ENCODE measurements around the gene KIFAP3. TPM values are rescaled to one million over a fixed set of nuclear protein-coding genes. Genes with fewer than 3 reads are reported as not detected.

KIFAP3 gene
- total and polyA plus RNA-seq, 2 donors (not counting 1 experiment from before 2014, with no cell fraction given), result 3.7 to 14.9 TPM

GRCh38 chr1:169958987-169959386 is 115.5 kb downstream of the KIFAP3 start:
- no peak overlapping the region for H3K4me3 Mint-ChIP-seq
- Histone ChIP-seq H3K36me3 (replicated peaks in 1 of 2; ENCODE audit: control extremely low read depth in 1 of 2, control insufficient read depth in 1 of 2, extremely low read depth in 1 of 2, insufficient read depth in 2 of 2, low read length in 1 of 2) (peaks cover 1 to 2% of the 10 kb centered on the region in 2 experiments), H3K27me3 (replicated peaks in 1 of 4; ENCODE audit: control extremely low read depth in 1 of 4, control insufficient read depth in 3 of 4, insufficient read depth in 4 of 4, low read length in 3 of 4) (no peaks in the 10 kb centered on the region), H3K4me1 (ENCODE audit: control insufficient read depth in 2 of 2, insufficient read depth in 2 of 2, low read length in 2 of 2) (no peaks in the 10 kb centered on the region), H3K4me3 (ENCODE audit: control extremely low read depth in 1 of 5, extremely low read depth in 1 of 5, insufficient read depth in 1 of 5, low read depth in 2 of 5, low read length in 4 of 5) (no peak overlapping the region), H3K9me3 (ENCODE audit: control extremely low read depth in 1 of 3, control insufficient read depth in 2 of 3, insufficient read depth in 1 of 3, low read length in 2 of 3) (peaks cover 0 to 1% (median 0%) of the 10 kb centered on the region in 3 donors), H4K20me1 (ENCODE audit: control insufficient read depth, insufficient read depth, low read length, poor library complexity, severe bottlenecking) (no peaks in the 10 kb centered on the region), H3K9ac (ENCODE audit: low read length) (no peak overlapping the region), H3K79me2 (ENCODE audit: control insufficient read depth, insufficient read depth, low read length) (no peaks in the 10 kb centered on the region), H3K4me2 (replicated peaks; ENCODE audit: low read depth, low read length, poor library complexity, severe bottlenecking) (no peak overlapping the region), H2AFZ (ENCODE audit: insufficient read depth, low read depth, low read length, poor library complexity, severe bottlenecking) (no peak overlapping the region), H3K27ac (ENCODE audit: low read length in 2 of 2) (no peak overlapping the region)
- H3K4me1 Mint-ChIP-seq, result no peaks in the 10 kb centered on the region
- no peak overlapping the region for H3K27ac Mint-ChIP-seq
- CTCF ChIA-PET, result no interaction called here
- no peaks in the 10 kb centered on the region for H3K9me3 Mint-ChIP-seq (ENCODE audit: insufficient read depth)
- DNase-seq, result no peak
- 100% methylated on average over 1 of the region's 3 CpGs for WGBS (ENCODE audit: insufficient coverage)
- TF ChIP-seq CTCF (IDR thresholded peaks at IDR 0.05) (no peak), EZH2 (IDR thresholded peaks at IDR 0.05; ENCODE audit: borderline replicate concordance, insufficient read depth, low read depth, low read length, poor library complexity, severe bottlenecking) (no peak)
- no peak for ATAC-seq (ENCODE audit: low read depth)
- POLR2A ChIA-PET, result no interaction called here
- no peaks in the 10 kb centered on the region for H3K27me3 Mint-ChIP-seq
- intact Hi-C loops (cut with micrococcal nuclease), result no loop called here

GRCh38 chr1:169957884-169958283 is 116.6 kb downstream of the KIFAP3 start:
- Histone ChIP-seq H3K4me1 (ENCODE audit: control insufficient read depth in 2 of 2, insufficient read depth in 2 of 2, low read length in 2 of 2) (no peaks in the 10 kb centered on the region), H4K20me1 (ENCODE audit: control insufficient read depth, insufficient read depth, low read length, poor library complexity, severe bottlenecking) (no peaks in the 10 kb centered on the region), H3K79me2 (ENCODE audit: control insufficient read depth, insufficient read depth, low read length) (no peaks in the 10 kb centered on the region), H3K9ac (ENCODE audit: low read length) (no peak overlapping the region), H3K4me2 (replicated peaks; ENCODE audit: low read depth, low read length, poor library complexity, severe bottlenecking) (no peak overlapping the region), H3K4me3 (ENCODE audit: control extremely low read depth in 1 of 5, extremely low read depth in 1 of 5, insufficient read depth in 1 of 5, low read depth in 2 of 5, low read length in 4 of 5) (no peak overlapping the region), H3K27ac (ENCODE audit: low read length in 2 of 2) (no peak overlapping the region), H2AFZ (ENCODE audit: insufficient read depth, low read depth, low read length, poor library complexity, severe bottlenecking) (no peak overlapping the region), H3K27me3 (replicated peaks in 1 of 4; ENCODE audit: control extremely low read depth in 1 of 4, control insufficient read depth in 3 of 4, insufficient read depth in 4 of 4, low read length in 3 of 4) (no peaks in the 10 kb centered on the region), H3K9me3 (ENCODE audit: control extremely low read depth in 1 of 3, control insufficient read depth in 2 of 3, insufficient read depth in 1 of 3, low read length in 2 of 3) (no peaks in the 10 kb centered on the region), H3K36me3 (replicated peaks in 1 of 2; ENCODE audit: control extremely low read depth in 1 of 2, control insufficient read depth in 1 of 2, extremely low read depth in 1 of 2, insufficient read depth in 2 of 2, low read length in 1 of 2) (peaks cover 0 to 7% of the 10 kb centered on the region in 2 experiments)
- intact Hi-C loops (cut with micrococcal nuclease), result no loop called here
- ChIA-PET CTCF (no interaction called here), POLR2A (no interaction called here)
- Mint-ChIP-seq H3K4me3 (no peak overlapping the region), H3K27me3 (no peaks in the 10 kb centered on the region), H3K27ac (no peak overlapping the region), H3K9me3 (ENCODE audit: insufficient read depth) (no peaks in the 10 kb centered on the region), H3K4me1 (no peaks in the 10 kb centered on the region)
- no peak for DNase-seq
- no peak for TF ChIP-seq CTCF (IDR thresholded peaks at IDR 0.05)
- TF ChIP-seq EZH2 (IDR thresholded peaks at IDR 0.05; ENCODE audit: borderline replicate concordance, insufficient read depth, low read depth, low read length, poor library complexity, severe bottlenecking), result no peak
- no peak for ATAC-seq (ENCODE audit: low read depth)
- WGBS (ENCODE audit: insufficient coverage), result 100% methylated on average over 3 of the region's 3 CpGs
